Panc1 (cell line): Measurements from ENCODE around the gene CREB5.

Experiments used
- POLR2AphosphoS5 ChIP-seq: IDR thresholded peaks from 2 replicates; pipeline ENCODE4 v1.6.1; 2012; ENCODE audit warnings: mild to moderate bottlenecking, low read depth, low read length, moderate library complexity
- REST ChIP-seq, 2 experiments: IDR thresholded peaks; 2 replicates each; pipeline ENCODE4 v1.6.1; 2011 to 2012; ENCODE audit warnings: low read depth in 2 of 2, control low read depth in 1 of 2, low read length in 1 of 2, mild to moderate bottlenecking in 1 of 2, moderate library complexity in 1 of 2; ENCODE audit not compliant: insufficient read depth in 1 of 2
- SIN3A ChIP-seq: IDR thresholded peaks from 2 replicates; pipeline ENCODE4 v1.6.1; 2012; ENCODE audit warnings: low read depth, mild to moderate bottlenecking, low read length, moderate library complexity, borderline replicate concordance; ENCODE audit not compliant: insufficient read depth
- TCF7L2 ChIP-seq: IDR thresholded peaks from 2 replicates; pipeline ENCODE4 v1.6.1; 2011; ENCODE audit warnings: mild to moderate bottlenecking, low read depth, low read length, inconsistent platforms
- TF ChIP-seq, protein P1 (sequence below): fragments of 450-650 bp; IDR thresholded peaks from 2 replicates; pipeline ENCODE4 v1.5.1; 2017; ENCODE audit warnings: mild to moderate bottlenecking

DNA sequence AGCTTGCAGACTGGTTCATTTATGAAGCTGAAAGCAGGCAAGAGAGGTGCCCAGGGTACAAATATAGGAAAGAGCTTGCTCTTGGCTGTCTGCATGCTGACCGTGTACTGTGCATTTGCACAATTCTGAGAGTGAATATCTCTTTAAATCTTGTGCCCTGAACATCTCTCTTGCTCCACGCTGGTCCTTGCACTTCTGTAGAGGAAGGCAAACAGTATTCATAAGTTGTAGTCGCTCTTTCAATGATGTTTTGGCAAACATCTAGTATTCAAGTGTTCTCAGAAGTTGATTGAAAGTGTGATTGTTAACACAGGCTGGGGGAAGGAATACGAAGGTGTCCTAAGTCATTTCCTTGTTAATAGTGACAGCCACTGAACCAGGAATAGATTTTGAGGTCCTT is 332.6 kb downstream of the CREB5 start:
- TF ChIP-seq, protein P1, sequence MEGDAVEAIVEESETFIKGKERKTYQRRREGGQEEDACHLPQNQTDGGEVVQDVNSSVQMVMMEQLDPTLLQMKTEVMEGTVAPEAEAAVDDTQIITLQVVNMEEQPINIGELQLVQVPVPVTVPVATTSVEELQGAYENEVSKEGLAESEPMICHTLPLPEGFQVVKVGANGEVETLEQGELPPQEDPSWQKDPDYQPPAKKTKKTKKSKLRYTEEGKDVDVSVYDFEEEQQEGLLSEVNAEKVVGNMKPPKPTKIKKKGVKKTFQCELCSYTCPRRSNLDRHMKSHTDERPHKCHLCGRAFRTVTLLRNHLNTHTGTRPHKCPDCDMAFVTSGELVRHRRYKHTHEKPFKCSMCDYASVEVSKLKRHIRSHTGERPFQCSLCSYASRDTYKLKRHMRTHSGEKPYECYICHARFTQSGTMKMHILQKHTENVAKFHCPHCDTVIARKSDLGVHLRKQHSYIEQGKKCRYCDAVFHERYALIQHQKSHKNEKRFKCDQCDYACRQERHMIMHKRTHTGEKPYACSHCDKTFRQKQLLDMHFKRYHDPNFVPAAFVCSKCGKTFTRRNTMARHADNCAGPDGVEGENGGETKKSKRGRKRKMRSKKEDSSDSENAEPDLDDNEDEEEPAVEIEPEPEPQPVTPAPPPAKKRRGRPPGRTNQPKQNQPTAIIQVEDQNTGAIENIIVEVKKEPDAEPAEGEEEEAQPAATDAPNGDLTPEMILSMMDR, result no peak
- TF ChIP-seq REST (IDR thresholded peaks at IDR 0.05; ENCODE audit: insufficient read depth in 1 of 2, low read depth in 2 of 2, low read length in 1 of 2) (no peak), POLR2AphosphoS5 (no peak), SIN3A (no peak), TCF7L2 (no peak)
